ENCODE results near the gene ARFIP1.

Gene ARFIP1

DNA sequence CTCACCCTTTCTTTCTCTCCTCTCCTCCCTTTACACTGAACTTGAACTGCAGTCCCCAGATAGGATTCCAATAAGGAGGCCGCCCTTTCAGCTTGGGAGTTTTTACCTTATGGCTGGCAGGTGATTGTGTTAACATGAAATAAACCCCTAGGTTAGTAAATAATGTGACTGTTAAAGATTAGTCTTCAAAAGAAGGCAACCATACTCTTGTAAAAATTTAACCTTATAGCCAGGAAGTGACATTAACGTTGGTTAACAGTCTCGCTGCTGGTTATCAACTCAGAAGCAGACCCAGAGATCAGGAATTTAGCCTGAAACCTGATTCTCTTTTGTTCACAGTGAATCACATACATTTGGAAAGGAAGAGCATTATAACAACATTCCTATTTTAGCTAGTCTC lies 171.6 kb downstream of the ARFIP1 start:
- FAIRE-seq, result no peak
- TF ChIP-seq POLR2A (IDR thresholded peaks at IDR 0.05; ENCODE audit: low read depth, low read length), result no peak

GRCh38 chr4:152953514-152953913 lies 173.8 kb downstream of the ARFIP1 start:
- no peak for FAIRE-seq
- no peak for DNase-seq (ENCODE audit: insufficient read length, low spot score)
- TF ChIP-seq POLR2A (IDR thresholded peaks at IDR 0.05; ENCODE audit: low read depth, low read length), result no peak

More for the DNA sequence above, 171.6 kb downstream of the ARFIP1 start:
- DNase-seq (ENCODE audit: insufficient read length, low spot score), result no peak

DNA sequence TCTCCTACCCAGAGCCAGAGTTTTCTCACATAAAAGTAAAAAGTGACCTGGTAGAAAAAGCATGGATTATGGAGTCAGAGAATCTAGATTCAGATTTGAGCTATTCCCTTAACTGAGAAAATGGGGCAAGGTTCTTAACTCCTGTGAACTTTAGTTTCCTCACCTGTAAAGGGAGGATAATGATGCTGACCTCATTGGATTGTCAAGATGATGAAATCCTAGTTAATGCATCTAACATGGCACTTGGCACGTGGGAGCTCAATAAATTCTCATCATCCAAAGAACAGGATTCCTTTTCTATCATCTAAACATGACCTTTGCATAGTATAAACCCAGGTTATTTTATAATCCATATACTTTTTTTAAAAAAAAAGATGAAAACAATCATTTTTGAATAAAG lies 175.0 kb downstream of the ARFIP1 start:
- no peak for DNase-seq (ENCODE audit: insufficient read length, low spot score)
- no peak for FAIRE-seq
- TF ChIP-seq POLR2A (IDR thresholded peaks at IDR 0.05; ENCODE audit: low read depth, low read length), result no peak

- no peak for TF ChIP-seq POLR2A (IDR thresholded peaks at IDR 0.05; ENCODE audit: low read depth, low read length)
- FAIRE-seq, result no peak
- no peak for DNase-seq (ENCODE audit: insufficient read length, low spot score)
These were observed 176.4 kb downstream of the ARFIP1 start for GRCh38 chr4:152956147-152956546.

DNA sequence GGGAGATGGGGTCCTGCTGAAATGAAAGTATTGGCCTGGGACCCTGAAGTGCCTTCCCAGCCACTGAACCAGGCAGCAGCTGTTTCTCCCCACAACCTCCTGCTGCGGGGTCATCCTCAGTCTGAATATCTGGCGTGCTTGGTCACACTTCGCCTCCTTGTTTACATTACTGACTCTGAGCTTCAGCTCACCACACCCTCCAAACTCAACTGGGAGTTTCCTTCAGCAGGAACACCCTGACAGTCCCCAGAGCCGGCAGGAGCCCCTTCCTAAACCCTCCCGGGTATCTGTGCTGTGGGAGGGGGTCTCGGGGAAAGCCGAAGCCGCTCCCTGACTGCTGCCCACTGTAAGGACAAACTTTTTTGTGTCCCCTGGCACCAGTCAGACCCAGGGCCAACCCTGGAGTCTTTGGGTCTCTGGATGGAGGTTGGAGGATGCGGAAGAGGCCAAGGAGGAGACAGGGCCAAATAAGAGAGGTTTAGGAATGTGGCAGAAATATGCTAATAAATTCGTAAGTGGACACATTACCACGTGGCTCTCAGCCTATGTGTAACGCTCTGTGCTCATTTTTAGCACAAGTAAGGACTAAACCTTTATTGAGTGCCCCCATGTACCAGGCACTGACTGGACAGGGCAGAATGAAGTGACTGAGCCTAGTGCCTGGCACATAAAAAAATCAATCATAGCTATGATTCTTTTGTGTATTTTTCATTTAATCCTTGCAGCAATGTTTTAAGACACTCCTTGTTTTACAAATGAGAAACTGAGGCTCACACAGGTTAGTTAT lies 177.1 kb downstream of the ARFIP1 start:
- FAIRE-seq (peak; percentile 6), DNase-seq (ENCODE audit: insufficient read length, low spot score) (no peak)
- no peak for TF ChIP-seq POLR2A (IDR thresholded peaks at IDR 0.05; ENCODE audit: low read depth, low read length)

GRCh38 chr4:152957437-152958171 lies 177.8 kb downstream of the ARFIP1 start:
- DNase-seq (ENCODE audit: insufficient read length, low spot score), result no peak
- FAIRE-seq, result no peak
- no peak for TF ChIP-seq POLR2A (IDR thresholded peaks at IDR 0.05; ENCODE audit: low read depth, low read length)

DNA sequence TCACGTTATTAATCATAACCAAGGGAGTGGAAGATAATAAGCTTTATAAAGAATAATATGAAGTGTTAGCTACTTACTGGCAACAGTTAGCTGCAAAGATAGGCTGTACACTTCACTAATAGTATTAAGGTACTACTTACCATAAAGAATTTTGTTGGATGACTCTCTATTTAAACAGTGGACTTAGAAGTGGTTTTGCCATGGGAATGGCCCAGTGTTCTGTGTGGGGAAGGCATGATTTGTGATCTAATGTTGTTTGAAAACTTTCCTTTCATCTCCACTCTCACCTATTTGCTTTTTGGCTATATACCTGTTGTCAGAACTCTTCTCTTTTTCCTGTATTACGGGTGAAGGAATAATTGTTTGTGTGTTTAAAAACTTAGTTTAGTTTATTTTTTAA lies 179.3 kb downstream of the ARFIP1 start:
- TF ChIP-seq POLR2A (IDR thresholded peaks at IDR 0.05; ENCODE audit: low read depth, low read length), result no peak

GRCh38 chr4:152960082-152960481 lies 180.3 kb downstream of the ARFIP1 start:
- DNase-seq (ENCODE audit: insufficient read length, low spot score) (no peak), FAIRE-seq (no peak)
- no peak for TF ChIP-seq POLR2A (IDR thresholded peaks at IDR 0.05; ENCODE audit: low read depth, low read length)

More for the DNA sequence above, 179.3 kb downstream of the ARFIP1 start:
- DNase-seq (ENCODE audit: insufficient read length, low spot score) (no peak), FAIRE-seq (no peak)

GRCh38 chr4:152961014-152961772 lies 181.4 kb downstream of the ARFIP1 start:
- no peak for TF ChIP-seq POLR2A (IDR thresholded peaks at IDR 0.05; ENCODE audit: low read depth, low read length)
- DNase-seq (ENCODE audit: insufficient read length, low spot score), result no peak
- FAIRE-seq, result no peak

DNA sequence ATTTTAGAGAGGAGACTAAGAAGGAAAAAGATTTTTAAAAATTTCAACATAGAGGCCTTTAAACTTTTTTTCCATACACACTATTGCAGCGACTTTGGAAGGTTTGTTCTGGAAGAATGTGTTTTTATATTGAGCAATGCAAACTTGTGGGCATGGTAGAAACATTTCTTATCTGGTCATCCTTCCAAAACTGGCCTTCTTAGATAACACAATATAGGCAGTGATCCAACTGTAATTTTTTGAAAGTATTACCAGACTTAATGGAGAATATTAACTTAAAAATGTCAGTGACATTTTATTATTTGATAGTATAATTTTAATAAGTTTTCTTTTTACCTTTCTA lies 182.0 kb downstream of the ARFIP1 start:
- no peak for FAIRE-seq
- no peak for TF ChIP-seq POLR2A (IDR thresholded peaks at IDR 0.05; ENCODE audit: low read depth, low read length)
- DNase-seq (ENCODE audit: insufficient read length, low spot score), result no peak
